MM.1S (cell line): ENCODE results near the gene ARHGAP42.

Experiments
- DNase-seq: peaks from one replicate; pipeline ENCODE4 v3.0.0-alpha.2; 2015
- H2AFZ ChIP-seq: fragments of 300-600 bp; sonication (generic); 2 replicates; pipeline ENCODE4 v1.6.0; 2016; ENCODE audit warnings: antibody characterized with exemption, low read length
- H3F3A ChIP-seq: fragments of 300-600 bp; sonication (generic); 2 replicates; pipeline ENCODE4 v1.6.1; 2016; ENCODE audit warnings: mild to moderate bottlenecking, antibody characterized with exemption, low read length, moderate library complexity, mixed read lengths; ENCODE audit not compliant: insufficient read depth
- H3K27ac ChIP-seq: fragments of 300-600 bp; sonication (generic); 2 replicates; pipeline ENCODE4 v1.5.1; 2016; ENCODE audit warnings: mild to moderate bottlenecking, low read length
- H3K27me3 ChIP-seq: fragments of 300-600 bp; sonication (generic); replicated peaks from 2 replicates; pipeline ENCODE4 v1.6.0; 2016; ENCODE audit warnings: low read length; ENCODE audit not compliant: insufficient read depth
- H3K36me3 ChIP-seq: fragments of 300-600 bp; sonication (generic); replicated peaks from 2 replicates; pipeline ENCODE4 v1.6.1; 2016; ENCODE audit warnings: mild to moderate bottlenecking, low read length, mixed read lengths; ENCODE audit not compliant: insufficient read depth
- H3K4me1 ChIP-seq: fragments of 300-600 bp; sonication (generic); 2 replicates; pipeline ENCODE4 v1.6.1; 2016; ENCODE audit warnings: low read length, mixed read lengths
- H3K4me2 ChIP-seq: fragments of 300-600 bp; sonication (generic); 2 replicates; pipeline ENCODE4 v1.6.0; 2016; ENCODE audit warnings: low read depth, low read length
- H3K4me3 ChIP-seq: fragments of 300-600 bp; sonication (generic); 2 replicates; pipeline ENCODE4 v1.5.1; 2016; ENCODE audit warnings: low read length, mixed read lengths
- H3K79me2 ChIP-seq: fragments of 300-600 bp; sonication (generic); 2 replicates; pipeline ENCODE4 v1.6.1; 2016; ENCODE audit warnings: mixed run types, low read length, mixed read lengths
- H3K9ac ChIP-seq: fragments of 300-600 bp; sonication (generic); 2 replicates; pipeline ENCODE4 v1.6.1; 2016; ENCODE audit warnings: low read length, mixed read lengths
- H3K9me2 ChIP-seq: fragments of 300-600 bp; sonication (generic); replicated peaks from 2 replicates; pipeline ENCODE4 v1.6.1; 2016; ENCODE audit warnings: mild to moderate bottlenecking, low read length, mixed read lengths; ENCODE audit not compliant: insufficient read depth
- H3K9me3 ChIP-seq: fragments of 300-600 bp; sonication (generic); replicated peaks from 2 replicates; pipeline ENCODE4 v1.6.1; 2016; ENCODE audit warnings: mild to moderate bottlenecking, low read length, mixed read lengths; ENCODE audit not compliant: insufficient read depth
- H4K20me1 ChIP-seq: fragments of 300-600 bp; sonication (generic); 2 replicates; pipeline ENCODE4 v1.6.1; 2016; ENCODE audit warnings: mild to moderate bottlenecking, low read length, moderate library complexity, mixed read lengths; ENCODE audit not compliant: insufficient read depth
- EZH2 ChIP-seq: fragments of 300-600 bp; sonication (generic); optimal IDR thresholded peaks from 2 replicates; pipeline ENCODE3; 2017; ENCODE audit warnings: low read depth, mild to moderate bottlenecking, antibody characterized with exemption, low read length, mixed read lengths
- EZH2phosphoT487 ChIP-seq: fragments of 300-600 bp; sonication (generic); IDR thresholded peaks from 2 replicates; pipeline ENCODE4 v1.6.1; 2018; ENCODE audit warnings: antibody characterized with exemption, low read length
- TF ChIP-seq, protein P1 (sequence below): fragments of 300-600 bp; sonication (generic); IDR thresholded peaks from 2 replicates; pipeline ENCODE4 v1.5.1; 2016; ENCODE audit warnings: antibody characterized with exemption, low read length, mixed read lengths

The ARHGAP42 gene

DNA sequence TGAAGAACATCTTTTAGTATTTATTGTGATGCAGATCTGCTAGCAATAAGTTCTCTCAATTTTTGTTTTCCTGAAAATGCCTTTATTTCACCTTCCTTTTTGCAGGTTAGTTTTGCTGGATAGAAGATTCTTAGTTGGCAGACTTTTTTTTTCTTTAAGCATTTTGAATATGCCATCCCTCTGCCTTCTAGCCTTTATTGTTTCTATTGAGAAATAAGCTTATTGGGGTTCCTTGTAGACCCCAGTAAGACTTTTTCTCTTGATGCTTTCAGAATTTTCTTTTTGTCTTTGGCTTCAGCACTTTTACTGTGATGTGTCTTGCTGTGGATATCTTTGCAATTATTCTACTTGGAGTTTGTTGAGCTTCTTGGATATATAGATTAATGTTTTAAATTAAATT is 281.9 kb downstream of the ARHGAP42 start:
- no peaks in the 10 kb centered on the region for H3K9me3 ChIP-seq
- no peaks in the 10 kb centered on the region for H3K4me1 ChIP-seq
- no peaks in the 10 kb centered on the region for H3F3A ChIP-seq
- no peak overlapping the region for H3K9ac ChIP-seq
- no peaks in the 10 kb centered on the region for H3K27me3 ChIP-seq
- TF ChIP-seq, protein P1, sequence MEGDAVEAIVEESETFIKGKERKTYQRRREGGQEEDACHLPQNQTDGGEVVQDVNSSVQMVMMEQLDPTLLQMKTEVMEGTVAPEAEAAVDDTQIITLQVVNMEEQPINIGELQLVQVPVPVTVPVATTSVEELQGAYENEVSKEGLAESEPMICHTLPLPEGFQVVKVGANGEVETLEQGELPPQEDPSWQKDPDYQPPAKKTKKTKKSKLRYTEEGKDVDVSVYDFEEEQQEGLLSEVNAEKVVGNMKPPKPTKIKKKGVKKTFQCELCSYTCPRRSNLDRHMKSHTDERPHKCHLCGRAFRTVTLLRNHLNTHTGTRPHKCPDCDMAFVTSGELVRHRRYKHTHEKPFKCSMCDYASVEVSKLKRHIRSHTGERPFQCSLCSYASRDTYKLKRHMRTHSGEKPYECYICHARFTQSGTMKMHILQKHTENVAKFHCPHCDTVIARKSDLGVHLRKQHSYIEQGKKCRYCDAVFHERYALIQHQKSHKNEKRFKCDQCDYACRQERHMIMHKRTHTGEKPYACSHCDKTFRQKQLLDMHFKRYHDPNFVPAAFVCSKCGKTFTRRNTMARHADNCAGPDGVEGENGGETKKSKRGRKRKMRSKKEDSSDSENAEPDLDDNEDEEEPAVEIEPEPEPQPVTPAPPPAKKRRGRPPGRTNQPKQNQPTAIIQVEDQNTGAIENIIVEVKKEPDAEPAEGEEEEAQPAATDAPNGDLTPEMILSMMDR: no peak
- TF ChIP-seq EZH2phosphoT487: no peak
- no peak for TF ChIP-seq EZH2
- no peak overlapping the region for H2AFZ ChIP-seq
- no peaks in the 10 kb centered on the region for H4K20me1 ChIP-seq
- H3K79me2 ChIP-seq: no peaks in the 10 kb centered on the region
- H3K27ac ChIP-seq: no peak overlapping the region
- no peaks in the 10 kb centered on the region for H3K9me2 ChIP-seq
- H3K4me3 ChIP-seq: no peak overlapping the region
- no peak for DNase-seq
- H3K36me3 ChIP-seq: no peaks in the 10 kb centered on the region
- H3K4me2 ChIP-seq: no peak overlapping the region

DNA sequence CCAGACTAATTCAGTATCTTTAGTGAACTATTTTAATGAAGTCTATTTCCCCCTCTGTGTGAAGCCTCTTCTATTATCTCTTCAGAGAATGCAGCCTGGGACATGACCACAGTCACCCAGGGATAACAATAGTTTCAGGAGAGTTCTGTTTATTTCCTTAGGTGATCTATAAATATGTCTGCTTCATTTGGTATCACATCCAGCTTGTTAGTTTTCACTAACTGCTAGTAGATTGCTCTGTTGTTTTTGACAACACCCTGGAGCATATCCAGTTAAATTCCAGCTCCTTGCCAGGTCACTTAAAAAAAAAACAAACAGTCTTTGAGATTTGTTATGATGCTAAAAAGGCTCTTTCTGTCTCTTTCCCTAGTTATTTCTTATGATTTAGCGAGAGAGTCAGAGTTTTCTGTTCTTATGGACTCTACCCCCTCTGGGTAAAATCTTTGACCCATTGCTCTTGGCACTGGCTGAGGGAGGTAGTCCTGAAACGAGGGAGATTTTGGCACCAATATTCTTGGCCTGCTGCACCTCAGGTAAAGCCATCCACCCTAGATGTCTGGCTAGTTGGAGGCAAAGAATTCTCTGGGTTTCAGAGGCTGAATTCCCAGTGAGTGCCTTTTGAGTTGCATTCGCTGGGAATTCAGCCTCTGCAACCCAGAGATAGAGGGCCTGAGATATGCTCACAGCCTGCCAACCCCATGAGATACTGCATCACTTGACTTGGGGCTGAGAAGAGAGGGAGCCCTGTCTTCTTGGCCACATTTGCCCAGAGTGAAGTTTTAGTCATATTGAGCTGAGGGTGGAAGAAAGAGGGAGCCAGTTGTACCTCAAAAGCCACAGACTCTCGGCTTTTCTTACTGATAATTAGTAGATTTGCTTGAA is 283.4 kb downstream of the ARHGAP42 start:
- no peak for DNase-seq
- Histone ChIP-seq H3K27ac (no peak overlapping the region), H3K79me2 (no peaks in the 10 kb centered on the region), H3K4me2 (no peak overlapping the region), H4K20me1 (no peaks in the 10 kb centered on the region), H3K36me3 (no peaks in the 10 kb centered on the region), H3F3A (no peaks in the 10 kb centered on the region), H3K4me3 (no peak overlapping the region), H3K9me3 (no peaks in the 10 kb centered on the region), H3K4me1 (no peaks in the 10 kb centered on the region), H2AFZ (no peak overlapping the region), H3K9me2 (no peaks in the 10 kb centered on the region), H3K9ac (no peak overlapping the region), H3K27me3 (no peaks in the 10 kb centered on the region)
- TF ChIP-seq EZH2 (no peak), EZH2phosphoT487 (no peak)
- TF ChIP-seq, protein P1: no peak

DNA sequence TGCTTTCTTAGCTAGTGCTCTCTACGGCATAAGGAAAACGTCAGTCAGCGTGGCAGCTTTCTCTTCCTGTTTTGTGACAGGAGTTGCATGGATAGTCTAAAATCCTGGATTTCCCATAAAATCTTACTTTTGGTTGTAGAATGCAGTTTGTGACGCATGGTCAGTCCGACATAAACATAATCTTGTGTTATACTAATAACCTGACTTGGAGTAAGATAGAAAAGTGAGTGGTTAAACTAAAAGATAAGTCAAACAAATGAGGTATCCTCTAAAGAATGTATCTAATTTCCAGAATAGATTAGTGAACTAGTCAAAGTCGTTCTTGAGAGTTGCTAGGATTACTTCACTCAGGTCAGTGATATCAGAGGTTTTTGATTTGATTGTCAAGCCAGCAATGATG is 285.0 kb downstream of the ARHGAP42 start:
- H3K4me3 ChIP-seq: no peak overlapping the region
- no peak overlapping the region for H3K27ac ChIP-seq
- DNase-seq: no peak
- H3K9me2 ChIP-seq: no peaks in the 10 kb centered on the region
- H3K27me3 ChIP-seq: no peaks in the 10 kb centered on the region
- TF ChIP-seq, protein P1: no peak
- TF ChIP-seq EZH2 (no peak), EZH2phosphoT487 (no peak)
- H3F3A ChIP-seq: no peaks in the 10 kb centered on the region
- H3K79me2 ChIP-seq: no peaks in the 10 kb centered on the region
- no peak overlapping the region for H3K9ac ChIP-seq
- no peaks in the 10 kb centered on the region for H3K36me3 ChIP-seq
- H3K9me3 ChIP-seq: no peaks in the 10 kb centered on the region
- H3K4me2 ChIP-seq: no peak overlapping the region
- H3K4me1 ChIP-seq: no peaks in the 10 kb centered on the region
- H2AFZ ChIP-seq: no peak overlapping the region
- no peaks in the 10 kb centered on the region for H4K20me1 ChIP-seq
